K562 (cell line): ENCODE measurements around the gene DNAJC15. TPM values are rescaled to one million over a fixed set of nuclear protein-coding genes. Genes with fewer than 3 reads are reported as not detected.

Experiments
- ATF7 ChIP-seq: fragments of 450-650 bp; IDR thresholded peaks from 2 replicates; pipeline ENCODE4 v1.7.1; 2014; ENCODE audit warnings: mild to moderate bottlenecking, moderate library complexity
- CBFA2T2 ChIP-seq: fragments of 450-650 bp; conservative IDR thresholded peaks from 2 replicates; pipeline ENCODE4 v1.6.1; 2017; ENCODE audit warnings: mild to moderate bottlenecking
- HDAC2 ChIP-seq: fragments of 450-650 bp; IDR thresholded peaks from 2 replicates; pipeline ENCODE4 v1.6.1; 2016; ENCODE audit warnings: mild to moderate bottlenecking
- HEY1 ChIP-seq: fragments of 250-450 bp; sonication (Bioruptor Pico); IDR thresholded peaks from 2 replicates; pipeline ENCODE4 v1.5.0; 2020; ENCODE audit warnings: mild to moderate bottlenecking, moderate library complexity, borderline replicate concordance
- MAFG ChIP-seq: fragments of 450-650 bp; conservative IDR thresholded peaks from 2 replicates; pipeline ENCODE4 v1.6.1; 2016; ENCODE audit warnings: missing genetic modification characterization, missing compliant biosample characterization
- MLX ChIP-seq, 2 experiments: fragments of 450-650 bp in 1 of 2; sonication (generic) in 1 of 2; formaldehyde crosslinking; conservative IDR thresholded peaks; 2 replicates each; pipeline versions ENCODE4 v1.4.0 to v1.8.1; 2020 to 2022; ENCODE audit warnings: mild to moderate bottlenecking in 1 of 2, missing genetic modification reagents in 1 of 2
- NCOA4 ChIP-seq: fragments of 450-650 bp; IDR thresholded peaks from 2 replicates; pipeline ENCODE4 v1.6.1; 2018; ENCODE audit warnings: mild to moderate bottlenecking; ENCODE audit not compliant: partially characterized antibody
- PKNOX1 ChIP-seq: fragments of 450-650 bp; IDR thresholded peaks from 2 replicates; pipeline ENCODE4 v1.6.1; 2016
- RBM14 ChIP-seq: fragments of 200-400 bp; formaldehyde crosslinking; IDR thresholded peaks from 2 replicates; pipeline ENCODE4 v1.6.1; 2018; ENCODE audit warnings: low read depth, mild to moderate bottlenecking, low read length, moderate library complexity, borderline replicate concordance; ENCODE audit not compliant: insufficient read depth
- SREBF2 ChIP-seq: sonication (generic); formaldehyde crosslinking; IDR thresholded peaks from 2 replicates; pipeline ENCODE4 v1.4.0; 2020; ENCODE audit warnings: mild to moderate bottlenecking, missing genetic modification reagents
- TOE1 ChIP-seq, 2 experiments: fragments of 450-650 bp in 1 of 2; sonication (generic) in 1 of 2; formaldehyde crosslinking in 1 of 2; IDR thresholded peaks; 2 replicates each; pipeline versions ENCODE4 v1.7.1 to v1.8.0; 2016 to 2022; ENCODE audit warnings: borderline replicate concordance in 2 of 2, mild to moderate bottlenecking in 2 of 2, antibody characterized with exemption in 1 of 2, inconsistent platforms in 1 of 2, low read depth in 1 of 2, missing genetic modification reagents in 1 of 2, moderate library complexity in 1 of 2
- ZNF699 ChIP-seq: fragments of 250-450 bp; sonication (Bioruptor Pico); IDR thresholded peaks from 2 replicates; pipeline ENCODE4 v1.8.0; 2021; ENCODE audit warnings: mild to moderate bottlenecking, moderate library complexity; ENCODE audit not compliant: insufficient replicate concordance
- polyA plus RNA-seq, 8 experiments: library from polyadenylated mRNA; depleted of rRNA in 4 of 8; stranded (reverse) in 5 of 8; unstranded in 3 of 8; fragments of >200 nt; fragmentation: Nextera tagmentation in 2 of 8; fragmentation: Illumina TruSeq in 1 of 8; extraction: Ambion mirVana in 2 of 8; extraction: Trizol in 1 of 8; gene quantifications; 2 replicates each; pipeline versions ENCODE4 v1.2.1 to v1.2.3, GENCODE V29; 2011 to 2014; ENCODE audit warnings: inconsistent platforms in 1 of 8, missing spikeins in 1 of 8
- total RNA-seq, 7 experiments: library from RNA; depleted of rRNA in 6 of 7; stranded (reverse); fragments of >200 nt in 6 of 7; fragmentation: Illumina TruSeq in 2 of 7; extraction: Trizol in 2 of 7; gene quantifications; 2 replicates each; pipeline versions ENCODE4 v1.2.1 to v1.2.3, GENCODE V29; 2011 to 2021; ENCODE audit warnings: low replicate concordance in 1 of 7

Gene DNAJC15
- total and polyA plus RNA-seq, 9 of the 15 experiments (the other 6 are each of a cell fraction or from before 2014, with no cell fraction given), result 0.47 to 3.8 (median 1.0) TPM

- TF ChIP-seq ZNF699 (CRISPR knock-in tag), result no peak
- TF ChIP-seq HEY1 (CRISPR knock-in tag), result no peak
- TF ChIP-seq MLX (CRISPR knock-in tag; conservative IDR thresholded peaks at IDR 0.05), result no peak
- no peak for TF ChIP-seq MAFG (tag)
- no peak for TF ChIP-seq TOE1 (IDR thresholded peaks at IDR 0.05; ENCODE audit: borderline replicate concordance)
- no peak for TF ChIP-seq TOE1 (CRISPR knock-in tag; IDR thresholded peaks at IDR 0.05; ENCODE audit: borderline replicate concordance, low read depth)
- TF ChIP-seq NCOA4, result no peak
- no peak for TF ChIP-seq CBFA2T2
- no peak for TF ChIP-seq PKNOX1
- no peak for TF ChIP-seq ATF7
- TF ChIP-seq SREBF2, result no peak
- TF ChIP-seq HDAC2, result no peak
- TF ChIP-seq RBM14, result no peak
These were observed 2.9 kb downstream of the DNAJC15 start (continued) for GRCh38 chr13:43026262-43026661.
